GM12801 (cell line): ENCODE results near the gene UGT3A1.

ENCODE experiments used
- TF ChIP-seq, protein P1 (sequence below): IDR thresholded peaks from one replicate; pipeline ENCODE4 v1.5.1; 2011; ENCODE audit warnings: control low read depth; ENCODE audit not compliant: insufficient read length; ENCODE audit errors: extremely low read depth

UGT3A1 gene

DNA sequence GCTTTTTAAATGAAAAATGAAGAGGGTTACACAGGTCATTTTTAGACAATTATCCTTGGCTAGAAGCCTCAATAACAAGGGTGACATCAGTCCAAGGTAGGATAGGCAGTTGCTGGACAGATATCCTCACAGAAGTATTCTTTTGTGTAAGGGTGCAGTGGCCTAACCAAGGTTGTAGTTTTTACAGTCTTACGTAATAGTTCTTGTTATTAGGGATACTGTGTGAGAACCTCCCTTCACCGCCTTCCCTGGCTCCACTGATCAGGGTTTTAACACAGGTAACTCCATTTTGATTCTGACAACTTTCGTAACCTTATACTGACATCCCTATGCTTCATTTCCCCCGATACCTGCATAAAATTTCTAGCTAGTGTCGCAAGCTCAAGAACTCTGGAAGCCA, 44.1 kb downstream of the UGT3A1 start:
- TF ChIP-seq, protein P1, sequence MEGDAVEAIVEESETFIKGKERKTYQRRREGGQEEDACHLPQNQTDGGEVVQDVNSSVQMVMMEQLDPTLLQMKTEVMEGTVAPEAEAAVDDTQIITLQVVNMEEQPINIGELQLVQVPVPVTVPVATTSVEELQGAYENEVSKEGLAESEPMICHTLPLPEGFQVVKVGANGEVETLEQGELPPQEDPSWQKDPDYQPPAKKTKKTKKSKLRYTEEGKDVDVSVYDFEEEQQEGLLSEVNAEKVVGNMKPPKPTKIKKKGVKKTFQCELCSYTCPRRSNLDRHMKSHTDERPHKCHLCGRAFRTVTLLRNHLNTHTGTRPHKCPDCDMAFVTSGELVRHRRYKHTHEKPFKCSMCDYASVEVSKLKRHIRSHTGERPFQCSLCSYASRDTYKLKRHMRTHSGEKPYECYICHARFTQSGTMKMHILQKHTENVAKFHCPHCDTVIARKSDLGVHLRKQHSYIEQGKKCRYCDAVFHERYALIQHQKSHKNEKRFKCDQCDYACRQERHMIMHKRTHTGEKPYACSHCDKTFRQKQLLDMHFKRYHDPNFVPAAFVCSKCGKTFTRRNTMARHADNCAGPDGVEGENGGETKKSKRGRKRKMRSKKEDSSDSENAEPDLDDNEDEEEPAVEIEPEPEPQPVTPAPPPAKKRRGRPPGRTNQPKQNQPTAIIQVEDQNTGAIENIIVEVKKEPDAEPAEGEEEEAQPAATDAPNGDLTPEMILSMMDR: no peak

DNA sequence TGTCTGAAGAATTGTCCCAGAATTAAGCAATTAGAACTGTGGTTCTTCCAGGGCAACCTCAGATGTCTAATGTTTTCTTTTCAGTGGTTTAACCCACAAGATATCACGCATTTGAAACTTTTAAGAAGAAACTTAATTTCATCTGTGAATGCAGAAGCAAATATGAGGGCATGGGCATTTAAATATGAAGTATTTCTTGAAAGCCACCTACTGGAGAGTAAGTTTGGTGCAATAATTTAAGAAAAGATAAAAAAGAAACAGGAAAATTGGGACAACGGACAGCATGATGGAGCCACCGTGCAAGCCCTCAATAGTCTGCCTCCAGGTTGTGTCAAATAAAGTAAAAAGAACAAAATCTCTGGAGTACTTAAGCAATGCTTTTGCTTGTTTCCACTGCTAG, 51.6 kb downstream of the UGT3A1 start:
- TF ChIP-seq, protein P1: no peak

DNA sequence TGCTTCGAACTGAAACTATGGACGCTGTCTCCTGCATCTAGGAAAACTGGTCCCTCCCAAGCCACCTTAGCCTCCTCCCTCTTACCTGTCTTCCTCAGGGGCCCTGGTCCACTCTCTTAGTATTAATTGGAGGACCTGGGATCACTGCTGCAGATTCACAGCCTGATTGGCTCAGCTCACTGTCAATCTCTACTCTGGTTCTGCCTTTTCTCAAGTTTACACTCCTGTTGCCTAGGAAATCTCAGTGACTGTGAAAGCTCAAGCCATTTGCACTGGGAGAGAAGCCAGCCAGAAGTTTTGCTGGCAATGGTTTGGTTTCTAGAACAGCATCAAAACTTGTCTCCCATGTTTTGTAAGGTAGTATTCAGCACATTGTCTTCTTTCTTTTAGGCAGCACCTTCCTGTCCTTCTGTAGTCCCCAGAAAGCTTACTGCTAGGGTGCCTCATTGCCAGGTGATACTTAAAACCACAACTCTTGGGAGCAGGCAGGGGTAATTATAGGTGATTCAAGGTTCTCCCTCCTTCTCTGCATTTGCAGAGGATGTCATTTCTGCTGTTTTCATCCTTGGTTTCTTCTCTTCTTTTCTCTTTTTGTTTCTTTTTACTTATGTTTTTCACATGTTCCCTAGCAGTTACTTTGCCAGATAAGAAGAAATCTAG, 52.5 kb downstream of the UGT3A1 start, which contains the start of gene CAPSL:
Gene CAPSL (minus strand): TSS at position 55 of the 660 bp plus-strand sequence. CDS start 17,502 bp downstream, outside the sequence.
- TF ChIP-seq, protein P1: no peak

DNA sequence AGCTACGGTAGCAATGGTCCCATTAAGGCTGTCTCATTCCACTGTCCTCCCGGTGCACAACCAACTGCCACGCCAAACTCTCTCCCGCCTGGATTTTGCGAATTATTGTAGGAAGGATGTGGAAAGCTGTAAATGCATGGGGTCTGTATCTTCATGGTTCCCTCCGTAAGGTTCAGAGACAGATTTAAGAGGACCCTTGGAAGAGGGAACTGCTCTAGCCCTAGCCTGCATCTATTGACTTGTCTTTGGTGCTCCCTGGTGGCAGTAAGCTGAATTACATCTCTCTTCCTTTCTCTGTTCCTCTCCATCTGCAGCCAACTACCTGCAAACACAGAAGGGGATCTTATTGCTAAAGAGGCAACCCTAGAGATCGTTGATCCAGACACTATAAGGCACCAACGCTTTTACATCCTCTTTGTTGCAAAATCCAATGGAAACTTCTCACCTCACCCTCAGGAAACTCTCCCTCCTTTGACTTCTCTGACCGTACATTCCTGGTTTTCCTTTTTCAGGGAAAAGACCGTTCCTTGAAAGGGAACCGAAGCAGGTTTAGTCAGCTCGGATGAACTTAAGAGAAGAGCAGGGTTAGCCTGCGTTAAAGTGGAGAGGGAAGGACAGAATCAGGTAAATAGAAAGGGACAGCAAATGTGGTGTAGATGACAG, 64.7 kb downstream of the UGT3A1 start:
- TF ChIP-seq, protein P1: no peak

DNA sequence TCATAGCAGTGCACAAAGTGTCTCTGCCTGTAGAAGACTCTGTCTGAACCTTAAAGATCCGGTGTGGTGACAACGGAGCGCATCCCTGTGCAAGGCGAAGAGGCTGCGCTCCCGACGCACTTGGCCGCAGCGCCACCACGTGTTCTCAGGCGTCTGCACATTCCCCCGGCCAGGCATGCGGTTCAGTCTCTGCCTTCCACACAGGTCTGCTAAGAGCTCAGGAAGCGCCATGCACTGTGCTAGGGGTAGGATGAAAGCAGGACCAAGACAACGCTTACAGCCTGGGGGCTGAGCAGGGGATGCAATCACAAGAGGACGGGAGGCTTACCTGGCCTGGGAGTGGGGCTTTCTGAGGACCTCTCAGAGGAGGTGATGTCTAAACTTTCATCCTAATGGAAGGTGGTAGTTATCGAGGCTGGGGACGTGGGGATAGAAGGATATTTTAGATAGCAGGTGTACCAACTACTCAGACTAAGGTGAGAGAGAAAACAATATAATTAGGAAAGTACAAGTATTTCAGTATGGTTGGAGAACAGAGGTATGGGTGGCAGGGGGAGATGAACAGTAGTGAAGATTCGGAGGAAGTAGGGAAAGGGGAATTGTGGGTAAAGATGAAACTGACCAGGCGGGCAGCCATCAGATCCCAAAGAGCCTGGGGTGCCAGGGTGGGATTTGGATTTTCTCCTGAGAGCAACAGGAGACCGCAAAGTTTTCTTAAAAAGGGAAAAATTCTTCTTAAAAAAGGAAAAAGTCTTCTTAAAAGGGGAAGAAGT, 66.1 kb downstream of the UGT3A1 start:
- TF ChIP-seq, protein P1: no peak

DNA sequence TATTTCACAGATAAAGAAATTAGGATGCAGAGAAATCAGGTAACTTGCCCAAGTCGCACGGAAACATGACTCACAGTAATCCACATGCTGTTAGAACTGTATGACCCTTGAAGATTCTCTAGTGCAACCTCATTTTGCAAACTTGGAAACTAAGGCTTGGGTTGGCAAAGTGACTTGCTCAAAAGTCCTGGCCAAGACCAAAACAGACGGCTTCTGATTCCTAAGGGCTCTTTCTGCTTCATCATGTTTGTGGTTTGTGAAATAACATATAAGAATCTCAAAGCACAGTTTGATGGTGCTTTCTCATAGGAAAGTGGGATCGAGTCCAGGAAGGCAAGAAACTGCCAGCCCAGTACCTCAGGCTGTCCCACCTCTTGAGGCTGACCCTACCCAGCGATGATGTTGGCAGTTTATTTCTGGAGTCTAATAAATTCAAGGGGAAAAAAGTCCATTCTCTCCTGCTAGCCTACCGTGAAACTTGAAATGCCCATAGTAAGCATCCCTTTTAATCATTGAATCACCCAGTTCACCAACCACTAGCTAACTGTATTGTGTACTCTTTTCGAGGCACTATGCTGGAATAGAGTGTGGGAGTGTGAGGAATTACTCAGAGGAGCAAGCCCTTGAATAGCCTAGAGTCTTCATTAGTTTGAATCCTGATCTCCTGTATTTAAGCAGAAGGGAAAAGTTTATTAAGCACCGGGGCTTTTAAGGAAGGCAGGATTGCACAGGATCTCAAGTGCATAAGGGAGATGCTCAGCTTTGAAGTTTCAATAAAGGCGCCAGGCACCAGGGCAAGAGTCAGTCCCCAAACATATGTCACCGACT, 66.9 kb downstream of the UGT3A1 start:
- TF ChIP-seq, protein P1: no peak
